ENCODE data around the gene ALDH1L1. TPM values are rescaled to one million over a fixed set of nuclear protein-coding genes. Genes with fewer than 3 reads are reported as not detected.

Gene ALDH1L1
- total and polyA plus RNA-seq, 2 donors (not counting 1 experiment from before 2014, with no cell fraction given): not detected

DNA sequence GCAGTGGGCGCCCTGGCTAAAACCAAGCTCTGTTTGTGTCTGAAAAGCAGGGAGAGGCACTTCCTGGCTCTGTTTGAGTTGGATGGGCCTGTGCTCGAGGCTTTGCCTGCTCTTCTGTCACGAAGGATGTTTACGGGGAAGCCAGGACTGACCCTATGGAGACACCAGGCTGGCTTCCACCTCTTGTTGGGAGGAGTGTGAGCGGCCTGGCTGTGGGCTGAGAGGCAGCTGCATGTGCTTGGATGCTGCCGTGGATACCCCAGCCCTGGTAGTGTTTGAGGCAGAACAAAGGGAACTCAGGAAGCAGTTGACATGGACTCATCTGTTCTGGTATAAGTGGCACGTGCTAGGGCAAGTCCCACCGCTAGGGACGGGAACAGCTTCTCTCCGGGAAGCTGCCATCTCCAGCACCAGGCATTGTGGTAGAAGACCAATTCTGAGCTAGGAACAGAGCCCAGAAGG lies 78.8 kb downstream of the ALDH1L1 start:
- POLR2A ChIA-PET: no interaction called here
- intact Hi-C loops (cut with micrococcal nuclease): no loop called here
- Histone ChIP-seq H3K4me3 (ENCODE audit: control extremely low read depth in 1 of 5, extremely low read depth in 1 of 5, insufficient read depth in 1 of 5, low read depth in 2 of 5, low read length in 4 of 5) (no peak overlapping the region), H3K4me1 (ENCODE audit: control insufficient read depth in 2 of 2, insufficient read depth in 2 of 2, low read length in 2 of 2) (no peaks in the 10 kb centered on the region), H4K20me1 (ENCODE audit: control insufficient read depth, insufficient read depth, low read length, poor library complexity, severe bottlenecking) (no peaks in the 10 kb centered on the region), H3K79me2 (ENCODE audit: control insufficient read depth, insufficient read depth, low read length) (no peaks in the 10 kb centered on the region), H3K9me3 (ENCODE audit: control extremely low read depth in 1 of 3, control insufficient read depth in 2 of 3, insufficient read depth in 1 of 3, low read length in 2 of 3) (peaks cover 0 to 20% (median 5%) of the 10 kb centered on the region in 3 donors), H3K4me2 (replicated peaks; ENCODE audit: low read depth, low read length, poor library complexity, severe bottlenecking) (no peak overlapping the region), H3K27me3 (replicated peaks in 1 of 4; ENCODE audit: control extremely low read depth in 1 of 4, control insufficient read depth in 3 of 4, insufficient read depth in 4 of 4, low read length in 3 of 4) (no peaks in the 10 kb centered on the region), H3K27ac (ENCODE audit: low read length in 2 of 2) (no peak overlapping the region), H3K9ac (ENCODE audit: low read length) (no peak overlapping the region), H2AFZ (ENCODE audit: insufficient read depth, low read depth, low read length, poor library complexity, severe bottlenecking) (no peak overlapping the region), H3K36me3 (replicated peaks in 1 of 2; ENCODE audit: control extremely low read depth in 1 of 2, control insufficient read depth in 1 of 2, extremely low read depth in 1 of 2, insufficient read depth in 2 of 2, low read length in 1 of 2) (no peaks in the 10 kb centered on the region)
- ATAC-seq (ENCODE audit: low read depth) (no peak), DNase-seq (no peak)
- TF ChIP-seq, protein P1, sequence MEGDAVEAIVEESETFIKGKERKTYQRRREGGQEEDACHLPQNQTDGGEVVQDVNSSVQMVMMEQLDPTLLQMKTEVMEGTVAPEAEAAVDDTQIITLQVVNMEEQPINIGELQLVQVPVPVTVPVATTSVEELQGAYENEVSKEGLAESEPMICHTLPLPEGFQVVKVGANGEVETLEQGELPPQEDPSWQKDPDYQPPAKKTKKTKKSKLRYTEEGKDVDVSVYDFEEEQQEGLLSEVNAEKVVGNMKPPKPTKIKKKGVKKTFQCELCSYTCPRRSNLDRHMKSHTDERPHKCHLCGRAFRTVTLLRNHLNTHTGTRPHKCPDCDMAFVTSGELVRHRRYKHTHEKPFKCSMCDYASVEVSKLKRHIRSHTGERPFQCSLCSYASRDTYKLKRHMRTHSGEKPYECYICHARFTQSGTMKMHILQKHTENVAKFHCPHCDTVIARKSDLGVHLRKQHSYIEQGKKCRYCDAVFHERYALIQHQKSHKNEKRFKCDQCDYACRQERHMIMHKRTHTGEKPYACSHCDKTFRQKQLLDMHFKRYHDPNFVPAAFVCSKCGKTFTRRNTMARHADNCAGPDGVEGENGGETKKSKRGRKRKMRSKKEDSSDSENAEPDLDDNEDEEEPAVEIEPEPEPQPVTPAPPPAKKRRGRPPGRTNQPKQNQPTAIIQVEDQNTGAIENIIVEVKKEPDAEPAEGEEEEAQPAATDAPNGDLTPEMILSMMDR (IDR thresholded peaks at IDR 0.05): no peak
- TF ChIP-seq EZH2 (IDR thresholded peaks at IDR 0.05; ENCODE audit: borderline replicate concordance, insufficient read depth, low read depth, low read length, poor library complexity, severe bottlenecking): no peak
- Mint-ChIP-seq H3K27me3 (peaks cover 8% of the 10 kb centered on the region), H3K9me3 (ENCODE audit: insufficient read depth) (no peaks in the 10 kb centered on the region), H3K4me3 (no peak overlapping the region), H3K27ac (no peak overlapping the region), H3K4me1 (no peaks in the 10 kb centered on the region)
- CTCF ChIA-PET: no interaction called here
- 96% methylated on average over 10 of the region's 10 CpGs for WGBS (ENCODE audit: insufficient coverage)

DNA sequence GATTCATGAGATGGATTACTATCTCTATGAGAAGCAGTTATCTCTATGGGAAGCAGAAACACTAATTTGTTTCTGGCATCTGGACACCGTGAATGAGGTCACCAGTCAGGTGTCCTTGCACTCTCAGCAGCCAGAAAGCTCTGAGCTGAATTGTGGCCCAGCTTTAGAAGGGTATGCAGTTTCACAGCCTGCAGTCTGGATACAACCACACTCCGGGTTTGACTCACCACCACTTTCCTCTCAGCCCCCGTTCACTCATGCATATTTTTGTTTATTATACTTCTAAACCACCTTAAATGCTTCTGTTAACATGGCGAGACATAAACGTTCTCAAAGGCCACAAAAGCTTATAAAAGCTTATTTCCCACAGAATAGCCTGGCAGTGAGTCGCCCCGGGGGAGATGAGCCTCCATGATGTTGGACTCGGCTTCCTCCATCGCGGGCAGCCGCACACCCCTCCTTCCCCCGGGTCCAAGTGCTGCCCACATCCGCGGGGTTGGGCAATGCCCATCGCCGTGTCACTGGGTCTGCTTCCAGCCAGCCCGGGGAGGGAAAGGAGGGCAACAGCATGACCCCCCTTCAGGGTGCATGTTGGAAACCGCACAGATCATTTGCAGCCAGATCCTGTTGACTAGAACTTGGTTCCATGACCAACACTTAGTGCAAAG lies 79.6 kb downstream of the ALDH1L1 start:
- ChIA-PET CTCF (no interaction called here), POLR2A (no interaction called here)
- DNase-seq: no peak
- Mint-ChIP-seq H3K27ac (no peak overlapping the region), H3K4me1 (no peaks in the 10 kb centered on the region), H3K9me3 (ENCODE audit: insufficient read depth) (peaks cover under 1% of the 10 kb centered on the region), H3K4me3 (no peak overlapping the region), H3K27me3 (peaks cover 8% of the 10 kb centered on the region)
- H2AFZ ChIP-seq (ENCODE audit: insufficient read depth, low read depth, low read length, poor library complexity, severe bottlenecking): no peak overlapping the region
- peaks cover 0 to 25% (median 12%) of the 10 kb centered on the region in 3 donors for H3K9me3 ChIP-seq (ENCODE audit: control extremely low read depth in 1 of 3, control insufficient read depth in 2 of 3, insufficient read depth in 1 of 3, low read length in 2 of 3)
- H3K4me2 ChIP-seq (replicated peaks; ENCODE audit: low read depth, low read length, poor library complexity, severe bottlenecking): no peak overlapping the region
- H4K20me1 ChIP-seq (ENCODE audit: control insufficient read depth, insufficient read depth, low read length, poor library complexity, severe bottlenecking): no peaks in the 10 kb centered on the region
- H3K27me3 ChIP-seq (replicated peaks in 1 of 4; ENCODE audit: control extremely low read depth in 1 of 4, control insufficient read depth in 3 of 4, insufficient read depth in 4 of 4, low read length in 3 of 4): no peaks in the 10 kb centered on the region
- no peak overlapping the region for H3K4me3 ChIP-seq (ENCODE audit: control extremely low read depth in 1 of 5, extremely low read depth in 1 of 5, insufficient read depth in 1 of 5, low read depth in 2 of 5, low read length in 4 of 5)
- H3K27ac ChIP-seq (ENCODE audit: low read length in 2 of 2): no peak overlapping the region
- intact Hi-C loops (cut with micrococcal nuclease): no loop called here
- H3K9ac ChIP-seq (ENCODE audit: low read length): no peak overlapping the region
- no peaks in the 10 kb centered on the region for H3K79me2 ChIP-seq (ENCODE audit: control insufficient read depth, insufficient read depth, low read length)
- no peak for ATAC-seq (ENCODE audit: low read depth)
- 88% methylated on average over 18 of the region's 18 CpGs for WGBS (ENCODE audit: insufficient coverage)
- no peak for TF ChIP-seq EZH2 (IDR thresholded peaks at IDR 0.05; ENCODE audit: borderline replicate concordance, insufficient read depth, low read depth, low read length, poor library complexity, severe bottlenecking)
- TF ChIP-seq, protein P1 (IDR thresholded peaks at IDR 0.05): no peak
- H3K36me3 ChIP-seq (replicated peaks in 1 of 2; ENCODE audit: control extremely low read depth in 1 of 2, control insufficient read depth in 1 of 2, extremely low read depth in 1 of 2, insufficient read depth in 2 of 2, low read length in 1 of 2): no peaks in the 10 kb centered on the region
- H3K4me1 ChIP-seq (ENCODE audit: control insufficient read depth in 2 of 2, insufficient read depth in 2 of 2, low read length in 2 of 2): no peaks in the 10 kb centered on the region
